Heart right ventricle (tissue), 16 donors: ENCODE data around the gene AURKB. TPM values are rescaled to one million over a fixed set of nuclear protein-coding genes. Genes with fewer than 3 reads are reported as not detected.

Source experiments
- ATAC-seq, 8 donors: fragments of 200-7000 bp; cut with Tn5 transposase; one replicate each; pipeline ENCODE4 v1.9.1; 2020; ENCODE audit warnings: mild to moderate bottlenecking in 8 of 8, moderate library complexity in 8 of 8, moderate number of reproducible peaks in 1 of 8
- DNase-seq, 2 donors: peaks; one replicate each; pipeline ENCODE4 v3.0.0-alpha.2; 2020
- H3K27ac ChIP-seq, 10 donors: fragments of 200-600 bp; sonication (generic) in 2 of 10; one replicate each; pipeline versions ENCODE4 v1.5.0 to v1.8.0; 2020 to 2022; ENCODE audit warnings: mild to moderate bottlenecking in 3 of 10
- H3K27me3 ChIP-seq, 7 donors: fragments of 200-600 bp; one replicate each; pipeline ENCODE4 v1.8.0; 2021 to 2022; ENCODE audit warnings: mild to moderate bottlenecking in 2 of 7
- H3K36me3 ChIP-seq, 9 donors: fragments of 200-600 bp; sonication (generic) in 1 of 9; one replicate each; pipeline versions ENCODE4 v1.5.0 to v1.8.0; 2020 to 2022; ENCODE audit warnings: mild to moderate bottlenecking in 2 of 9
- H3K4me1 ChIP-seq, 9 donors: fragments of 200-600 bp; sonication (generic) in 1 of 9; one replicate each; pipeline versions ENCODE4 v1.5.0 to v1.8.0; 2020 to 2022; ENCODE audit warnings: mild to moderate bottlenecking in 4 of 9
- H3K4me3 ChIP-seq, 10 donors: fragments of 200-600 bp; sonication (generic) in 2 of 10; one replicate each; pipeline versions ENCODE4 v1.5.0 to v1.8.0; 2020 to 2022; ENCODE audit warnings: mild to moderate bottlenecking in 7 of 10, moderate library complexity in 2 of 10
- H3K9me3 ChIP-seq, 11 donors: fragments of 200-600 bp in 10 of 11; sonication (generic) in 2 of 11; one replicate each; pipeline versions ENCODE4 v1.5.0 to v1.8.0; 2013 to 2022; ENCODE audit warnings: mild to moderate bottlenecking in 2 of 11, control low read depth in 1 of 11, moderate library complexity in 1 of 11
- CTCF ChIP-seq, 9 donors: fragments of 200-600 bp; sonication (generic) in 2 of 9; IDR thresholded peaks; one replicate each; pipeline versions ENCODE4 v1.5.0 to v1.8.0; 2021 to 2022; ENCODE audit warnings: antibody characterized with exemption in 9 of 9, mild to moderate bottlenecking in 5 of 9, moderate library complexity in 1 of 9
- WGBS, 2 donors: extraction: QIAGEN DNeasy Blood & Tissue Kit; methylation state at CpG; one replicate each; pipeline ENCODE4 v1.1.7; 2013; ENCODE audit warnings: inconsistent platforms in 1 of 2; 5-methylcytosine and 5-hydroxymethylcytosine counted together
- intact Hi-C, 10 donors: fragments of 100-400 bp; cut with DNase I; formaldehyde crosslinking; loops; one replicate each; pipeline versions ENCODE4 v1.11.1 to v1.14.2; 2022
- polyA plus RNA-seq, 2 donors: library from polyadenylated mRNA; stranded (reverse); fragments of 200-250 nt; gene quantifications; one replicate each; pipeline ENCODE4 v1.2.3, GENCODE V29; 2013
- total RNA-seq, 10 donors: library from RNA; stranded (reverse); fragmentation: NEBNext Ultra II Directional in 3 of 10; extraction: Animal tissue kit (Norgen Biotek cat#: 25700) in 3 of 10; gene quantifications; one replicate each; pipeline versions ENCODE4 v1.2.1 to v1.2.4, GENCODE V29; 2021 to 2023
- donor health status: Arrhythmogenic right ventricular cardiomyopathy.
- donor health status: ischemic (EF 13 %, LVEDD 7.1; RV severe dilation, severe dysfunction).
- donor health status: healthy with polysubstance abuse.
- donor health status: DM: no; HTN: yes; CAD: no.
- donor health status: DM: no; HTN: no; CAD: no.
- donor health status: ischemic (EF 25% LVEDD 6.9; RV normal size, moderate dysfunction).
- donor health status: ischemic (EF 25% LVEDD 5.7; RV mildly dilated, moderate dysfunction).
- donor health status: healthy.
- donor health status: DM: yes; HTN: yes; CAD: no.
- donor health status: Ischemic cardiomyopathy.
- donor health status: ischemic (EF 35%, LVEDD 5.7; RV mildly dilated, moderate dysfunction).
- donor health status: nonischemic (EF 11% LVEDD 7.7; RV severe dilation, severe dysfunction).
- donor health status: DM: yes; HTN: yes; CAD: no.
- donor health status: PGD.
- donor health status: ischemic (EF 29% LVEDD 5.4; RV normal size, mild dysfunction).
- donor health status: nonischemic (EF 23%, LVEDD 6.1; RV moderate dilation, normal function).

AURKB gene
- total and polyA plus RNA-seq, 12 donors, result 0.38 to 6.4 (median 1.0) TPM; not detected in 5

GRCh38 chr17:8189711-8190477, 20.5 kb downstream of the AURKB start, which contains the start of gene BORCS6:
Gene BORCS6, minus strand, starts transcription at chr17:8190180. Its CDS starts 40 bp downstream, at chr17:8190140.
- peak within 1 kb of the TSS; percentile 87 to 99 (median 94) for H3K27ac ChIP-seq
- DNase-seq, result peak; percentile 96 to 98
- WGBS, 2 donors, result 0% methylated on average over 70 of the region's 70 CpGs
- H3K4me3 ChIP-seq, result peak within 1 kb of the TSS; percentile 29 to 90 (median 82)
- no peaks in the 10 kb centered on the region for H3K27me3 ChIP-seq
- peak; percentile 70 to 83 (median 76) for ATAC-seq
- intact Hi-C loops, result loop anchor here in 6 of 10 donors (5.0 to 10.0 kb wide), 5 partner anchors 32 to 107 kb away; partner anchors contain the start of genes HES7 (in 3 of the 6), SLC25A35 (in 2 of the 6) and ALOXE3 (in 1 of the 6)
- no peaks in the 10 kb centered on the region for H3K9me3 ChIP-seq
- peak in 4 of 9 donors; percentile 10 to 33 (median 22) for TF ChIP-seq CTCF (IDR thresholded peaks at IDR 0.05)
- H3K36me3 ChIP-seq, result no peaks in the 10 kb centered on the region
- H3K4me1 ChIP-seq, result peaks cover 11 to 65% (median 42%) of the 10 kb centered on the region in 9 donors

- Histone ChIP-seq H3K27ac (peak overlapping the region; percentile 87 to 99 (median 94)), H3K4me1 (peaks cover 11 to 65% (median 42%) of the 10 kb centered on the region in 9 donors), H3K27me3 (no peaks in the 10 kb centered on the region), H3K9me3 (no peaks in the 10 kb centered on the region), H3K36me3 (no peaks in the 10 kb centered on the region), H3K4me3 (peak overlapping the region; percentile 29 to 90 (median 82))
- intact Hi-C loops, result loop anchor here in 6 of 10 donors (5.0 to 10.0 kb wide), 4 partner anchors 33 to 108 kb away; partner anchors contain the start of genes HES7 (in 3 of the 6), ALOXE3 (in 1 of the 6) and SLC25A35 (in 1 of the 6)
- DNase-seq (peak in 1 of 2 donors; percentile 41), ATAC-seq (peak in 1 of 8 donors; percentile 1)
- WGBS, 2 donors, result 2 to 3% methylated on average over 58 to 67 of the region's 67 CpGs
- no peak for TF ChIP-seq CTCF (IDR thresholded peaks at IDR 0.05)
Measured at GRCh38 chr17:8189041-8189710, 21.2 kb downstream of the AURKB start.

GRCh38 chr17:8188263-8188839, 22.0 kb downstream of the AURKB start:
- ATAC-seq (no peak), DNase-seq (no peak)
- Histone ChIP-seq H3K9me3 (no peaks in the 10 kb centered on the region), H3K27me3 (no peaks in the 10 kb centered on the region), H3K4me1 (peaks cover 11 to 65% (median 42%) of the 10 kb centered on the region in 9 donors), H3K4me3 (peak overlapping the region; percentile 29 to 90 (median 82)), H3K36me3 (no peaks in the 10 kb centered on the region), H3K27ac (peak overlapping the region in 9 of 10 donors; percentile 87 to 99 (median 95))
- no peak for TF ChIP-seq CTCF (IDR thresholded peaks at IDR 0.05)
- intact Hi-C loops, result loop anchor here in 6 of 10 donors (5.0 to 10.0 kb wide), 4 partner anchors 34 to 109 kb away; partner anchors contain the start of genes HES7 (in 3 of the 6), ALOXE3 (in 1 of the 6) and SLC25A35 (in 1 of the 6)
- 36 to 39% methylated on average over 12 of the region's 12 CpGs for WGBS, 2 donors
